DMS153 treated with DMSO at 0.1 percent for 48 hours (cell line): ENCODE results near the gene STK36.

Experiments used
- DNase-seq: peaks from one replicate; lab custom pipeline; 2025; ENCODE audit not compliant: unreplicated experiment; lab: John Stamatoyannopoulos, UW

Gene STK36

GRCh38 chr2:218744615-218745014, 72.7 kb downstream of the STK36 start:
- no peak for DNase-seq

DNA sequence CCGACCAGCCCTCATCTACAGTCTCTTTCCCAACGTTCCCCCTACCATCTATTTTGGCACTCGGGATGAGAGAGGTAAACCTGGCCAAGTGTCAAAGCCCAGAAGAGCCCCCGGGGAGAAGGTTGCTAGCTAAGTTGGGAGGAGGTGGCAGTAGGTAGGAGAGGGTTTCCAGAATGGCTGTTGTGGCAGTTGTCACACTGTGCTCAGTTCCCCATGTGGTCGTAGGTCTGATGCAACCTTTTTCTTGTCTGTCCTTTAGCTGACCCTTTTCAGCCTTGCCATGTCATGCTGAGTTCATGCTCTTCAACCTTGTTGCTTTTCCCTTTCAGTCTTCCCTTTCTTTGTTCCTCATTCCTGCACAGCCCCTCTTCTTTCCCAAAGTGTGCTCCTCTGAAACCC, 73.3 kb downstream of the STK36 start:
- no peak for DNase-seq

DNA sequence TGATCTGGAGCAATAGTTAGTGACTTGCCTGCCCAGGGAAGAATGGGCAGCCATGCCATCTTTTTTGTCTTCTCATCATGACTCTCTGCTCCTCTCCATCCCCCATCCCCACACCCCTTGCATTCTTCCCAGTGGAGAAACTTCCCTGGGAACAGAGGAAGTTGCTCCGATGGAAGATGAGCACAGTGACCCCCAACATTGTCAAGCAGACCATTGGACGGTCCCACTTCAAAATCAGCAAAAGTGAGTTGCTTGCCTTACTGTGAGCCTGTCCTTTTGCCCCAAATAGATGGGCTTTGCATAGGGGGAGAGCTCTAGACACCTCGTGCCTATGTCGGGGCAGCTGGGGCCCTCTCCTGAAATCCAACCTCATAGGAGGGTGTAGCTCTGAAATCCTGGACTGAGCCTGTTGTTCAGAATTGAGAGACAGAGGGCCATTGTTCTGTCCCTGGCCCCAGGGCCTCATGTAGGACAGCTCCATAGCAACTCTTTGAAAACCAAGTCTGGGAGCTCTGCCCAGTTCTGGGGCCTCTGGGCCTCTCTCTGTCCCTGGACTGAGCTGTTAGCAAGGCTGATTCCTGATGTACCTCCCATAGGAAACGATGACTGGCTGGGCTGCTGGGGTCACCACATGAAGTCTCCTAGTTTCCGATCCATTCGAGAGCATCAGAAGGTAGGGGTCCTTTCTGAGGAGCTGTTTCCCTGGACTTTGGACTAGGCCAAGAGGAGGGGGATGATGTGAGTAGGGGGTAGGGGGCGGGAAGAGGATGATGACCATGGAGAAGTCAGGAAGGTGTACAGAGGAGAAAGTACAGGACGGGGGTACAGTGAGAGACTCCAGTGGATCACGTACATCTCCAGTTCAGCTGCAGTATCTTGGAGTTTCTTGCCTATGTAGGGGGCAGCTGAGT, 73.9 kb downstream of the STK36 start:
- DNase-seq: no peak

- no peak for DNase-seq
Observed at GRCh38 chr2:218746470-218746795, 74.5 kb downstream of the STK36 start.

DNA sequence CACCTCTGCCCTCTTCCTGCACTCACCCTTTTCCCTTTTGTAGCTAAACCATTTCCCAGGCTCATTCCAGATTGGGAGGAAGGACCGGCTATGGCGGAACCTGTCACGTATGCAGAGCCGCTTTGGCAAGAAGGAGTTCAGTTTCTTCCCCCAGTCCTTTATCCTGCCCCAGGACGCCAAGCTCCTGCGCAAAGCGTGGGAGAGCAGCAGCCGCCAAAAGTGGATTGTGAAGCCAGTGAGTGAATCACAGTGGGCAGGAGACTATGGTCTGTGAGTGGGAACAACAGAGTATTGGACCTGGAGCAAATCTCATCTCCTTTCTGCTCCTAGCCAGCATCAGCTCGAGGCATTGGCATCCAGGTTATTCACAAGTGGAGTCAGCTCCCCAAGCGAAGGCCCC, 75.1 kb downstream of the STK36 start:
- DNase-seq: no peak

- no peak for DNase-seq
Observed at GRCh38 chr2:218748741-218749441, 77.0 kb downstream of the STK36 start.
